SKM-1 (cell line): ENCODE measurements around the gene PLXDC1.
A peak's percentile ranks its signal among the peaks of the same experiment; 100 is the strongest.
"Not testable (repeated sequence)": the region's sequence is repeated elsewhere in the genome, so short reads cannot be mapped to it uniquely, and the experiment has no call there.

ENCODE experiments used
- DNase-seq: peaks from one replicate; lab custom pipeline; 2025; ENCODE audit not compliant: unreplicated experiment; lab: John Stamatoyannopoulos, UW

The PLXDC1 gene

DNA sequence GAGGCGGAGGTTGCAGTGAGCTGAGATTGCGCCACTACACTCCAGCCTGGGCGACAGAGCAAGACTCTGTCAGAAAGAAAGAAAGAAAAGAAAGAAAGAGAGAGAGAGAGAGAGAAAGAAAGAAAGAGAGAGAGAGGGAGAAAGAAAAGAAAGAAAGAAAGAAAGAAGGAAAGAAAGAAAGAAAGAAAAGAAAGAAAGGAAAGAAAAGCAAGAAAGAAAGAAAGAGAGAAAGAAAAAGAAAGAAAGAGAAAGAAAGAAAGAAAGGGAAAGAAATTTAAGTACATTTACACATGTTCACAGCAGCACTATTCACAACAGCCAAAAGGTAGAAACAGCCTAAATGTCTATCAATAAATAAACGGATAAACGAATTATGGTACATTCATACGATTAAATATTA, 21.9 kb downstream of the PLXDC1 start:
- DNase-seq = not testable (repeated sequence)

DNA sequence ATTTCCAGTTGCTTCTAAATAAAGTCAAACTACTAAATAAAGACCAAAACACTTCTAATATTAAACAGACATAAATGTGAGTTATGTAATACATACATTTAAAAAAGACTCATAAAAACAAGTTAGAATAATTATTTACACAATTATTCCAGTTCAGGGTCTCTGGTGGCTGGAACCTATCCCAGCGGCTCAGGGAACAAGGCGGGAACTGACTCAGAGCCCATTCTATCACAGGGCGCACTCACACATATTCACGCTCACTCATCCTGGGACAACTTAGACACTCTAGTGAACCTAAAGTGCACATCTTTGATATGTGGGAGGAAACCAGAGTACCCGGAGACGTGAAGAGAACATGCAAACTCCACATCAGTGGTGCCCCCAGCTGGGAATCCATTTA, 25.0 kb downstream of the PLXDC1 start:
- no peak for DNase-seq

DNA sequence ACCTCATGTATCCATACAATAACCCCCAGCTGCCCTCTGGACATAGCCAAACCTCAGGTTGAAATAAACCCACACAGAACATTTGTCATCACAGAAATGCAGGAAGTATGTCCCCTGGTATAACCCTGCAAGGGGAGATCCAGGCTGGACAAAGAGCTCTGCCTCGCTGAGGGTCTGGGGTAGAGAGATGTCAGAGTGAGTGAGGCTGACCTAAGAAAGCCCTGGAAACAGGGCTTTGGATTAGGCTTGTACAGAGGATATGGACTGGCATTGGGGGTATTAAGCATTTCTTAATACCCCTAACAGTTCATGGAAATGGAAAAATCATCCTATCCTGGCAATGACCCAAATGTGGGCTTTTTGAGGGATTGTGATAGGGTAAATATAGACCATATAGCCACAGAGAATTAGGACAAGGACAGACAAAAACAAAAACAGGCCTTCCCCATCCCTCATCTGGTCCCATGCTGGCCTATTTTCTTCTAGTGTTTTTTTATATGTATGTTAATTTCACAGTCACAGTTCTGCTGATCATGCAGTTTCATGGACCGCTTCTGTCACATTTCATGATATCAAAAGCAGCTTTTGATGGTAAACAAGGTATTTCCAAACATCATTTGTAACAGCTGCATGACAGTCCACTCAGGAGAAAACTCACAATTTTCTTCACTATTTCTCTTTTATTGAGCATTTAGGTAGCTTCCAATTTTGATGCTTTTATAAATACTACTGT, 26.1 kb downstream of the PLXDC1 start:
- DNase-seq = no peak

DNA sequence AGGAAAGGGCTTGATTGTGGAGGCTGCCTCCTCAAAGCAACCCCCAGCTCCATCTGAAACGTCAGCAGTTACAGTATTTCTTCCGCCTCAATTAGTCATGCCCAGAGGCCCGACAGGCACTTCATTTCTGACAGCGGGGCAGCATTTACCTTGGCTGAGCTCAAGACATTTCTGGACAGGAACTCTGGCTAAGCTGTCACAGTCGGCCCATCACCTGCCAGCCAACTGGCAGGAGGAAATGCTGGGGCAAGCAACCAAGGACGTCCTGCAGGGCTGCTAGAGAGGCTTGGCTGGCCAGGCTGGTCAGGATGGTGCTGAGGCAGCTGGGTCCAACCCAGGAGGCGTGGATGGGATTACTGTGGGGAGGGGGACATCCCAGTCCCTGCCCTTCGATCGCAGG, 27.8 kb downstream of the PLXDC1 start:
- DNase-seq = no peak

DNA sequence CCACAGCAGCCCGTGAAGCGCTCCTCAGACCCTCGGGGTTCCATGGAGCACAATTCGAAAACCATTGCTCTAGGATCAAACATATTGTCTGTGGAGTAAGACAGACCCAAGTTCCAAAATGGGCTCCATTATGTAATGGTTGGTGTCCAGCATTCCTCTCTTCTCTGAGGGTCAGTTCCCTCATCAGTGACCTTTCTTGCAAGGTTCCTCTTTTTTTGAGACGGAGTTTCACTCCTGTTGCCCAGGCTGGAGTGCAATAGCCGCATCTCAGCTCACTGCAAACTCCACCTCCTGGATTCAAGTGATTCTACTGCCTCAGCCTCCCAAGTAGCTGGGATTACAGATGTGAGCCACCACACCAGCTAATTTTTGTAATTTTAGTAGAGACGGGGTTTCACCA, 28.4 kb downstream of the PLXDC1 start:
- DNase-seq = no peak

DNA sequence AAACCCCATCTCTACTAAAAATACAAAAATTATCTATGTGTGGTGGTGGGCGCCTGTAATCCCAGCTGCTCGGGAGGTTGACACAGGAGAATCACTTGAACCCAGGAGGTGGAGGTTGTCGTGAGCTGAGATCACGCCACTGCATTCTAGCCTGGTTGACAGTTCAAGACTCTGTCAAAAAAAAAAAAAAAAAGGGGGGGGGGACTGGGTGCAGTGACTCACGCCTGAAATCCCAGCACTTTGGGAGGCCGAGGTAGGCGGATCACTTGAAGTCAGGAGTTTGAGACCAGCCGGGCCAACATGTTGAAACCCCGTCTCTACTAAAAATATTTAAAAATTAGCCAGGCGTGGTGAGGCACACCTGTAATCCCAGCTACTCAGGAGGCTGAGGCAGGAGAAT, 29.5 kb downstream of the PLXDC1 start:
- not testable (repeated sequence) for DNase-seq

DNA sequence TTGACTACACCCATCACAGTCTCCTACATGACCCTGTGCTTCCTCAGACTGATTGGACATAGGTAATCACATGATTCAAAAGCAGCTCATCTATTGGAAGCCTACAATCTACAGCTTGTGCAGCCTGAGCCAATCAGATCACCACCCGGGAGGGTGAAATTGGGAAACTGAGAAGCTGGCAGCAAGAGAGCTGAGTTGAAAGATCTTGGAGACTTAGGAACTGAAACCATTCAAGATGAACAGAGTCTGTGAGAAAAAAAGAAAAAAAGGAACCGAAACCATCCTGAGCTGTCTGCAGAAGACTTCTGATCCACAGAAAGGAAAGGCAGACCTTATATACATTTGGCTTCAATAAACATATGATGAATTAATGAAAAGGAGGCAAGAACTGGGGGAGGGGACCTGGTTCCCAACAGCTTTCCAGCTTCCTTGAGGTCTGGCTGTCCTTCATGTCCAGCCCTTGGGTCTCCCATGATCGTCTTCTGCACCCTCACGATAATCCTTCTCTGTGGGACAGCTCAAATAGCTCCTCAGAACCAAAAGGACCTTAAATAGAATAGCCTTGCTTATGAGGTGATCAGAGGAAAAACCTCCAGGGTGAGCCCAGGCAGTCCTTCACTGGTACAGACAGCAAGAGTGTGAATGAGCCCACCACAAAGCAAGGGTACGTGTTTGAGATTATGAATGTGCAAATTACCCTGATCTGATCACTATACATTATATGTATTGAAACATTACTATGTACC, 32.6 kb downstream of the PLXDC1 start:
- DNase-seq = peak; percentile 62

DNA sequence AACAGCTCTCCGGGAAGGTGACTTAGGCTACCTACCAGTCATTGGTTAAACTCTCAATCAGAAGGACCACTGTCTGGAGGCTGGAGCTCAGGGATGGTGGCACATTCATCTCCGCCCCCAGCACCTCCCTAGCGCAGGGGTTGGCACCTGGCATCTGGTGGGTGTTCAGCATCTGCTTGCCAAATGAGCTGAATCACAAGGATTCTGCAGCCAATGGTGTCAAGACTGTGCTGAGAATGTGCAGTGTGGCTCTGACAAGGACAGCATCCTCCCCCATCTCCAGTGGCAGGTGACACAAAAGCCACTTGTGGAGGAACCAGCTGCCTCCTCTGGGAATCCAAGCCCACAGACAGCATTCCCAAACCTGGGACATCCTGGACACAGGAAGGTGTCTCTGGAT, 35.2 kb downstream of the PLXDC1 start:
- no peak for DNase-seq

DNA sequence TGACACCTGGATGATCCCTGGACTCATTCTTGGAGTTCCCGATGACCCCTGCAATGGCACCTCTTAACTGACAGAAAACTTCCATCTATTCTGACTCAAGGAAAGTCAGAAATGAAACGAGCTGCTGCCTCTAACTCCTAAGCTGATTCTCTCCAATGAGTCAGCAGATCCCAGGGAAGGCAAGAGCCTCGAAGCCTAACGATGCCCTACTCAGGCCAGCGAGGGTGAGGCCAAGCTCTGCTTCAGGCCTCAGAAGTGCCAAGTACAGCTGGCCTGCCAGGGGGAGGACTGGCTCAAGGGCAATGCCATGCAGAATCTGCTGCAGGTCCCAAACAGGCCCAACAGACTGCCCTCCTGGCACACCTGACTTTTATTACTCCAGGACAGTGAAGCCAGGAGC, 36.3 kb downstream of the PLXDC1 start:
- DNase-seq = no peak

DNA sequence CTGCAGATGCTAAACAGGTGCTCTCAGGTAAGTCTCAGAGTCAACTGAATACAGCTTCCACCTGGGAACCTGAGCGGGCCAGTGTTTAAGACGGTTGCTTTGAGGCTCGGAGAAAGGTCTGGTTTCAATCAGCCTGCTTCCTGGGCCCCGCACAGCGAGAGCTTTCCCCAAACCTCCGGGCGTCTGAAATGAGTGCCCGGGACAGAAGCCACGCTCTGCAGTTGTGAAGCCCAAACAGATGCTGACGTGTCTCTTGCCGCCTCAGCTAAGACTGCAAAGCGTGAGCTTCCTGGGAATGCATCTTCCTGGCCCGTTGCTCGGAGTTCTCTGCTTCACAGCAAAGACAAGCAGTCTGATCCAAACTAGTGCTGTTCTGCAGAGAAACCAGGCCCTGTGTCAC, 36.7 kb downstream of the PLXDC1 start:
- DNase-seq = no peak

DNA sequence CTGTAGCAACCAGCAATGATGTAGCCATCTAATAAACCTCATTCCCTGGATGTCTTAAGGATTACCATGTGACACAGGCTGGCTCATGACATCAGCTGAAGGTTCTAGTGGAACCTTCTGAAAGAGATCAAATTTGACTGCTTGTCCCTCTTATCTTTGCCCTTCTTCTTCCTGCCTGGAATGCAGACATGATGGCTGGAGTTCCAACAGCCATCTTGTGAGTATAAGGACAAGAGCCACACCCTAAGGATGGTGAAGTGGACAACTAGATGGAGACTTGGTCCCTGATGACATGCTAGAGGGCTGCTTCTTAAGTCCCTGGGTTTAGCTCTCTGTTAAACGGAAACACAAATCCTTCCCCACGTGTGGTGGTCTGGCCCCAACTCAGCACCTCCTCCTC, 37.6 kb downstream of the PLXDC1 start:
- DNase-seq = no peak

DNA sequence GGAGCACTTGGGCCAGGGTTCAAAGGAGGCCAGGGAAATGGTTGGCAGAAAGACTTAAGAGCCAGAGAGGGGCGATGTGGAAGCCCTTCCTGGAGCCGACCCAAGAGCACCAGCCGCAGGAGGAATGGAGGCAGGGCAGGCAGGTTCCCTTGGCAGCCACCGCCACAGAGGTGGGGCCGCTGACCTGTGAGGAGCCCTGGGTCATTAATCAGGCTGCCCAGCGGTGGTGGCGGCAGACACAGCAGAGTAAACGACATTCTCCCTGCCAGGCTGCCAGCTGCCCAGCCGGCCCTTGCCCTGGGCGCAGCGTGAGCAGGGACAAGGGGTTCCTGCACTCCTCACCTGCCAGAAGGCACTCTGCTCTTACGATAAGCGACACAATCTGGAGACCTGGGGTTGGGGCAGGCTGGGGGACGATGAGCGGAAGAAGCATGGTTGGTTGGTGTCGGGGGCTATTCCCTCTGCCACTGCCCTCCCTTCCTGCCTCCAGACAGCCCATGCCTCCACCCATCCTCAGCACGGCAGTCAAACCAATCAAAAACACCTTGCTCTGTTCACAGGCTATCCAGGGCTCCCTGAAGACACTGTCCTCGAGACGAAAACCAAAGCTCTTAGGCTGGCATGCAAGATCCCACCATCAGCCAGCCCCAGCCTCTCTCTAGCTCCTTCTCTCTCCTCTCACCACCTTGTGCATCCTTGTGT, 40.9 kb downstream of the PLXDC1 start:
- no peak for DNase-seq

DNA sequence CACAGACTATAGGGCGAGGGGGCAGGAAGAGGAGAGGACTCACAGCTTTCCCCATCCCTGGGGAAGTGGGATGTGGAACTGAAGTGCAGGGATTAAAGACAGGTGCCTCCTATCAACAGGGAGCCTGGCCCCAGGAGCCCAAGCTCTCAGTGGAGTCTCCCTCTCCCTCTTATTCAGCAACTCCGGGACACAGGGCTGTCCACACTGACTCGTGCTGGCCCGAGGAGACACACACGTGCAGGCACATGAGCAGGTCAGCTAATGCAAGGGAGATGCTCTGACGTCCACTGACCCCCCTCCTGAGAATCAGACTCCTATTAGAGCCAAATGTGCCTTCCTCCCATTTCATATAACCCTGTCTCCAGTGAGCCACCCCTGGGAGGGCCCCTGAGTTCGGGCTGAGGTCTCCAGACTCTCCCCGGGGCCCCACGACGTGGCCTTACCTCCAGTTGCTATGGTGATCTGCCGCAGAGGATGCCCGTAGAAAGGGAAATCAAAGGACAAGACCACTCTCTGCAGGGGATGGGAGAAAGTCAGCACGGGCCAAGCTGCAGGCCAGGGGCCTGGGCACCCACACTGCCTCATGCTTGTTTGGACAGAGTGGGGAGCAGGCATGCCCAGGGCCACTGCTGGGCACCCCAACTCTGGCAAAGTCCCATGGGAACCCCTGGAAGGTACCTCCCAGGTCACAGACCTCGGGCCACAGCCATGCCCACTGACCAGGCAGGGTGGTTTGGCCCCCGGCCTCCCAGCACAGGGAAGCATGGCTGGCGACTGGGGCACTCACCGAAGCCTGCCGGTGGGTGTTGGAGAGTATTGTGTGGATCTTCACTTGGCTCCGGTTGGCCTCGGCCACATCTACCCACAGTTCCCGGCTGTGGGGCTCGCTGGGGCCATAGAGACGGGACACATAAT, 42.7 kb downstream of the PLXDC1 start:
- no peak for DNase-seq

DNA sequence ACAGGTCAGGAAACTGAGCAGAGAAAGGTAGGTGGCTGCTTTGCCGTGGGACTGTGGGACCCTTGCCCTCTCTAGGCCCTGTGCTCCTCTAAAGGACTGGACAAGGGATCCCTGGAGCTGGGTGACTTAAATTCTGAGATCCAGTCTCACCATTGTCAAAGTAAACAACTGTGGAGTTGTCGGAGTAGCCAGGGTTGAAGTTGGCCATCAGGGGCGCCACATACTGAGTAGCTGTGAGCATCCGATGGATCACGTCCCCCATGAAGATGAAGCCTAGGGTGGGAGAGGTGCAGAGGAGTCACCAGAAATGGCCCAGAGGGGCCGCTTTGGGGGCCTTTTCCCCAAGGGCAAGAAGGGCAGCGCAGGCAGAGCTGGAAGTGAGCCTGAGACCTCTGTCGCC, 43.5 kb downstream of the PLXDC1 start:
- no peak for DNase-seq

DNA sequence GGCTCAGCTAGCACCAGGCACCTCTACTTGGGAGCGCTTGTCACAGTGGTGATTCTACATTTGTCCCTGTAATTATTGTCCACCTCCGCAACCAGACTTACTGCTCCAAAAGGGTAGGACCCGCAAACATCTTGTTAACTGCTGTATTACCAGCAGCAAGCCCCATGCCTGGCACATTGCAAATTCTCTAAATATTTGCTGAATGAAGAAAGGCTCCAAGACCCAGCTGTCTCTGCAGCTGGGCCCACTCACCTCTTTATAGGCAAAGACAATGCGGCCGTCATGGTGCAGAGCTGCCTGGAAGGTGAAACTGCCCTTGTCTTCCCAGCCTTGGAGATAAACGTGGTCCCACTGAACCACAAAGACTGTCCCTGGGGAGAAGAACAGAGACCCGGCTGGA, 44.3 kb downstream of the PLXDC1 start:
- DNase-seq = no peak

DNA sequence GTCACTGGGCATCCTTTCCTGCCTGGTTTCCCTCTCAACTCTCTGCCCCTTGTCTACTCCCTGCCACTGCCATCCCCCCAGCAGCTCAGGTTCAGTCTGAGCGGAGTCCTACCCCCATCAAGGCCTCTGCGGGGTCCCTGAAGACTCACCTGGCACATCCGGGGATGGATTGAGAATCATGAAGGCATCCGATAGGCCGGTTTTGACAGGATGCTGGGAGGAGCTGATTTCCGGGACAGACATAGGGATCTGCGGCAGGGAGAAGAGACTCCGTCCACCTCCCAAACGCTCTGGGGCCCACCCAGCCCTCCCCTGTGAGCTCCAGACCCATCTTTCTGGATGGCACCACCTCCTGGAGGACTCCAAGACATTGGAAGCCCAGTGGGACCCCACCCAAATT, 45.7 kb downstream of the PLXDC1 start:
- DNase-seq = no peak

DNA sequence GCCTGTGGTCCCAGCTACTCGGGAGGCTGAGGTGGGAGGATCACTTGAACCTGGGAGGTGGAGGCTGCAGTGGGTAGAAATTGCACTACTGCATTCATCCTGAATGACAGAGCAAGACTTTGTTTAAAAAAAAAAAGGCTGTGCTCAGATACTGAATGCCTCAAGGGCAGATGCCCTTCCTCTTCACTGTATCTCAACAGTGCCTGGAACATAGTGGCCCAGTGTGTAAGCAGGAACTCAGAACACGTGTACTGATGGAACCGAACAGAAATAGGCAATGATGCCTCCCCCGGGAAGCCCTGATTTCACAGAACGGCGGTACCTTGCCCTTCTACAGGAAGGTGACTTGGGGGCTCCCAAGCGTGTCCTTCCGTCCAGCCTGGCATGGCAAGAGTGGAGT, 46.8 kb downstream of the PLXDC1 start:
- DNase-seq = no peak

DNA sequence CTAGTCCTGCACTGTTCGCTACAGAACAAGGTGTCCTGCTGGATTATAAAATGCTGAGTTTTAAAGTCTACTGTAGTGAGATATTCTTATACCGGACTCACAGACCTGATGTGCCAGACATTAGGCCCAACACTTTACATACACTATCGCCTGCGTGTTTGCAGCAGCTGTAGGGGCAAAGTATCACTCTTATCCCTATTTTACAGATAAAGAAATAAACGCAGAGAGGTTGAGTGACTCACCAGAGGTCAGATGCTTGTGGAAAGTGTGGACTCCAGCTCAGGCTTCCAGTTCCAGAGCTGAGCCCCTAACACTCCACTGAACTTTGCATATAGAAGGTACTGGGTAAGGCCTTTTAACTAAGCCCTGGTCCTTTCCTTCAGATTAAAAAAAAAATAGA, 47.4 kb downstream of the PLXDC1 start:
- no peak for DNase-seq

DNA sequence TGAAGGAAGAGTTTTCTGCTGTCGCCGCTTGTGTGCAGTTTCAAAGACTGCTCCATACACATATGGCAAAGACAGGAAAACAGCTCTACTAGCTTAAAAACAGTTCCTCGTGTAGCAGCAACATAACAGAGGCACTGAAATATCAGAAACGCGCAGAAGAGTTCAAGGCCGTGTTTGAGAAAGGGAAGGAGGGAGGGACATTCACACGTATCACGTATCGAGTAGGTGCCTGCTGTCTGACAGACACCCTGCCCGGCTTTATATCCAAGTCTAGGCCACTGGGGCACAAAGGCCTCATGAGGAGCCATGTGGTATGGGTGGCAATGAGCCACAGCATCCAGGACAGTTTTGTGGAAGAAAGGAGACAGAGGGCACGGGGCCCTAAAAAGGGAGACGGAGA, 50.3 kb downstream of the PLXDC1 start:
- DNase-seq = no peak

DNA sequence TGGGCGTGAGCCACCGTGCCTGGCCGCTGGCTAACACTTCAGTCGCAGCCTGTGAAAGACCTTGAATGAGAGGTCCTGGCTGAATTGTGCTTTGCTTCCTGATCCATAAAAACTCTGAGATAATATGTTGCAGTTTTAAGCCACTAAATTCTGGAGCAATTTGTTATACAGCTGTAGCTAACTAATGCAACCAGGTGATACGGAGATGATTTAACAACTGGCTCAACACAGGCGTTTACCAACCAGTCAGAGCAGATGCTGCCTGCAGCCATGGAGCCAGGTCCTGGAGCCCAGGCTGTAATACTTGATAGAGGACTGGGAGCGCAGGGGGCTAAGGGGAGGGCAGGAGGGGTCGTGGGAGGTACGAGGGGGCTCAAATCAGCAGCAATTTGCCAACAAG, 50.9 kb downstream of the PLXDC1 start:
- DNase-seq = no peak

DNA sequence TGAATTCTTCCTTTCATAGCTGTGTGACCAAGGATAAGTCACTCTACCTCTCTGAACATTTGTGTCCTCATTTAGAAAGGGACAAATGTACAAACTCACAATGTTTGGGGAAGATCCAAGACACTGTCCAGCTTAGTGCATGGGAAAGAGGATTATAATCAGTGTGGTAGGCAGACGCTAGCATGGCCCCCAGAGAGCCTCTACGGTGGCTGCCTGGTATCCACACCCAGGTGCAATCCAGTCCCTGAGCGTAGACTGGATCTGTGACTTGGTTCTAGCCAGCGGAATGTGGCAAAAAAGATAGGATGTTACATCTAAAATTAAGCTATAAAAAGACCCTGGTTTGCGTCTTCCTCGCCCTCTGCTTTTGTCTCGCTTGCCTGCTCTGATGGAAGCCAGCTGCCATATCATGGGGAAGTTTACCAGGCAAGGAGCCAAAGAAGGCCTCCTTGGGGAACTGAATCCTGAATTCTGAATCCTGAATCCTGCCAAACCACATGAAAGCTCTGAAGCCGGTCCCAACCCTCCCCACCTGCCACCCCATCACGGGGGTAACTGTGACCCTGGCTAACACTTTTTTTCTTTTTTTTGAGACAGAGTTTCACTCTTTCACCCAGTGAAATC, 51.7 kb downstream of the PLXDC1 start:
- DNase-seq = no peak
